A549 (cell line): ENCODE data around the gene INF2. TPM values are rescaled to one million over a fixed set of nuclear protein-coding genes. Genes with fewer than 3 reads are reported as not detected.

Experiments
- ATAC-seq, 2 experiments: fragments of 200-7000 bp in 1 of 2; fragments of >200 bp in 1 of 2; cut with Nextera tagmentation in 1 of 2; cut with Tn5 transposase in 1 of 2; 3 replicates each; pipeline versions ENCODE4 v1.8.0 to v1.9.1; 2018 to 2020; ENCODE audit warnings: mild to moderate bottlenecking in 1 of 2, moderate library complexity in 1 of 2
- CTCF ChIA-PET: fragments of 300-600 bp; sonication (Branson Sonifier 250); formaldehyde crosslinking; extraction: SDS; loops from one replicate; lab custom pipeline; 2021; ENCODE audit warnings: antibody characterized with exemption, inconsistent platforms; lab: Yijun Ruan, JAX
- POLR2A ChIA-PET: fragments of 350-600 bp; formaldehyde crosslinking; extraction: SDS; loops from one replicate; lab custom pipeline; 2021; ENCODE audit warnings: antibody characterized with exemption, inconsistent platforms; lab: Yijun Ruan, JAX
- DNase-seq, 2 experiments: peaks; one replicate each; pipeline versions ENCODE4 v3.0.0 to v3.0.0-alpha.2; 2011 to 2016; ENCODE audit warnings: low read depth in 1 of 2, low spot score in 1 of 2
- FAIRE-seq: peaks from 2 replicates; lab custom pipeline; 2011; peaks lifted over from hg19 to GRCh38; lab: Jason Lieb, UNC
- H3K27ac ChIP-seq, 2 experiments: fragments of >200 bp; sonication (Bioruptor Twin); formaldehyde crosslinking; 3 replicates each; pipeline ENCODE4 v1.5.1; 2016 to 2017
- H3K4me1 ChIP-seq: fragments of >200 bp; sonication (Bioruptor Twin); formaldehyde crosslinking; 3 replicates; pipeline ENCODE4 v1.6.1; 2016
- H3K4me2 ChIP-seq: fragments of >200 bp; sonication (Bioruptor Twin); formaldehyde crosslinking; 3 replicates; pipeline ENCODE4 v1.6.1; 2016
- H3K4me3 ChIP-seq: fragments of >200 bp; sonication (Bioruptor Twin); formaldehyde crosslinking; 3 replicates; pipeline ENCODE4 v1.5.1; 2016
- H3K9me3 ChIP-seq: fragments of >200 bp; sonication (Bioruptor Twin); formaldehyde crosslinking; 3 replicates; pipeline ENCODE4 v1.6.1; 2016
- CBX2 ChIP-seq: fragments of 200-600 bp; sonication (generic); IDR thresholded peaks from 2 replicates; pipeline ENCODE4 v1.6.1; 2016; ENCODE audit warnings: low read depth, mild to moderate bottlenecking, borderline replicate concordance
- CEBPB ChIP-seq, 2 experiments: fragments of >200 bp in 1 of 2; sonication (Bioruptor Twin) in 1 of 2; formaldehyde crosslinking in 1 of 2; IDR thresholded peaks; 2 replicates each; pipeline ENCODE4 v1.6.1; 2012 to 2016
- CHD4 ChIP-seq: fragments of 200-600 bp; sonication (generic); IDR thresholded peaks from 2 replicates; pipeline ENCODE4 v1.6.1; 2016; ENCODE audit warnings: antibody characterized with exemption, mild to moderate bottlenecking, borderline replicate concordance
- EHF ChIP-seq: fragments of 250-450 bp; sonication (Bioruptor Pico); IDR thresholded peaks from 2 replicates; pipeline ENCODE4 v1.5.0; 2020; ENCODE audit warnings: mild to moderate bottlenecking
- ESRRA ChIP-seq: fragments of 150-350 bp; IDR thresholded peaks from 2 replicates; pipeline ENCODE4 v1.6.1; 2014; ENCODE audit warnings: mild to moderate bottlenecking, low read length, borderline replicate concordance
- FOXS1 ChIP-seq: fragments of 250-450 bp; sonication (Bioruptor Pico); IDR thresholded peaks from 2 replicates; pipeline ENCODE4 v1.5.0; 2020; ENCODE audit warnings: mild to moderate bottlenecking, moderate library complexity
- JUNB ChIP-seq: fragments of >200 bp; sonication (Bioruptor Twin); formaldehyde crosslinking; IDR thresholded peaks from 2 replicates; pipeline ENCODE4 v1.6.1; 2016
- KDM5A ChIP-seq: fragments of 200-600 bp; sonication (generic); IDR thresholded peaks from 2 replicates; pipeline ENCODE4 v1.6.1; 2016; ENCODE audit warnings: antibody characterized with exemption, mild to moderate bottlenecking
- MAZ ChIP-seq: fragments of 150-350 bp; IDR thresholded peaks from 2 replicates; pipeline ENCODE4 v1.6.1; 2014; ENCODE audit warnings: antibody characterized with exemption, low read depth, low read length, borderline replicate concordance
- POLR2A ChIP-seq: IDR thresholded peaks from 2 replicates; pipeline ENCODE4 v1.6.1; 2012; ENCODE audit warnings: mild to moderate bottlenecking, low read length
- RARB ChIP-seq: fragments of 250-450 bp; sonication (Bioruptor Pico); IDR thresholded peaks from 2 replicates; pipeline ENCODE4 v1.8.0; 2021; ENCODE audit warnings: mild to moderate bottlenecking, moderate library complexity
- ZNF302 ChIP-seq: fragments of 250-450 bp; sonication (Bioruptor Pico); IDR thresholded peaks from 2 replicates; pipeline ENCODE4 v1.9.0; 2021; ENCODE audit warnings: inconsistent platforms, mild to moderate bottlenecking, moderate library complexity
- WGBS: methylation state at CpG from one replicate; pipeline ENCODE4 v1.1.6; 2017; ENCODE audit errors: missing lambda C conversion rate; 5-methylcytosine and 5-hydroxymethylcytosine counted together
- polyA plus RNA-seq, 4 experiments: library from polyadenylated mRNA; depleted of rRNA in 3 of 4; stranded (reverse); fragments of >200 nt; fragmentation: RNase III in 1 of 4; extraction: RNeasy Plus Mini Kit Qiagen cat#74134 plus additional on column Dnase treatment in 1 of 4; gene quantifications; 2 replicates in 3 of 4; 3 replicates in 1 of 4; pipeline ENCODE4 v1.2.3, GENCODE V29; 2011 to 2017
- TF ChIP-seq, protein P1 (sequence below): fragments of >200 bp; sonication (Bioruptor Twin); formaldehyde crosslinking; IDR thresholded peaks from 3 replicates; pipeline ENCODE4 v1.5.1; 2016
- TF ChIP-seq, protein P2 (sequence below): IDR thresholded peaks from 2 replicates; pipeline ENCODE4 v1.6.1; 2012
- TF ChIP-seq, protein P3 (sequence below): fragments of 450-650 bp; IDR thresholded peaks from 2 replicates; pipeline ENCODE4 v1.6.1; 2014; ENCODE audit warnings: antibody characterized with exemption
- TF ChIP-seq, protein P4 (sequence below): fragments of 250-450 bp; sonication (Bioruptor Pico); IDR thresholded peaks from 2 replicates; pipeline ENCODE4 v1.5.0; 2021; ENCODE audit warnings: mild to moderate bottlenecking, moderate library complexity, borderline replicate concordance

INF2 gene
- polyA plus RNA-seq, 2 of the 4 experiments (the other 2 are of a cell fraction): 24.7 to 71.2 TPM

DNA sequence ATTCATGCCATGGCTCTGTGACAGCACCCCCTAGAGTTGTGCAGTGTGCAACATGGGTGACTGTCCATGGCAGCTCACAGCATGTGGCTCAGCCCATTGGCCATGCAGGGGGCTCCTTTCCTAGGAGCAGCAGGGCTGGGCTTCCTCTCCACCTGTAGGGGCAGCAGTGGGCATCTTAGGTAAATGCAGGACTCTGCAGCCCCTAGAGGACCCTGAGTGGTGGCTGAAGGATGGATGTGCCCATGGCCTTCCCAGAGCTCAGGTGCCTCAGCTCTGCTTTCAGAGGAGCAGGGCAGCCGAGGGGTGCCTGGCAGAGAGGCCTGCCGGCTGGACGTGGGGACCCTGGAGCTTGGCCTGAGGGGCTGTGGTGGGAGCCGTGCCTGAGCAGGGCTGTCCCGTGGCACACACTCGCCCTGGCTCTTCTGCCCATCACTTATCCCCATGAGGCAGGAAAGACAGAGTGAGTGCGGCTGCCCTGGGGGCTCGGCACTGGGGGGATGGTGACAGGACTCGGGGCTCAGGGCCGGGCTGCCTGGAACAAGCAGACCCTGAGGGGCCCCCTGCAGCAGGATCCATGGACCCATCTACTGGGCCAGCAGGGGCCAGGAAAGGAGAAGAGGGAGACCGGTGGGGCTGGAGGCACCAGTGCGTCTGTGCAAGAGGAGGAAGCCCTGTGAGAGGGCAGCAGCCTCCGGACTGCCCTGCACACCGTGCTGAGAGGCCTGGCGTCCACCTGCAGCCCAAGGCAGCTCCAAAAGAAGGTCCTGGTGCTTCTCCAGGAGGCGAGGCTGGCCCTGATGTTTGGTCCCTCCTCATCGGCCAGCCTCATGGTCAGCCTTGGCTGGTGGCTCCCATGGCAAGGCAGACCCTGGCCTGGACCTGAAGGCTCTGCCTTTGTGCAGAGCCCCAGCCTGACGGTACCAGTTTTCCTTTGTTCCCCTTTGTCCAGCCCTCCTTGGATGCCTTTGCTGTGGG, 42.2 kb downstream of the INF2 start:
- TF ChIP-seq, protein P1, sequence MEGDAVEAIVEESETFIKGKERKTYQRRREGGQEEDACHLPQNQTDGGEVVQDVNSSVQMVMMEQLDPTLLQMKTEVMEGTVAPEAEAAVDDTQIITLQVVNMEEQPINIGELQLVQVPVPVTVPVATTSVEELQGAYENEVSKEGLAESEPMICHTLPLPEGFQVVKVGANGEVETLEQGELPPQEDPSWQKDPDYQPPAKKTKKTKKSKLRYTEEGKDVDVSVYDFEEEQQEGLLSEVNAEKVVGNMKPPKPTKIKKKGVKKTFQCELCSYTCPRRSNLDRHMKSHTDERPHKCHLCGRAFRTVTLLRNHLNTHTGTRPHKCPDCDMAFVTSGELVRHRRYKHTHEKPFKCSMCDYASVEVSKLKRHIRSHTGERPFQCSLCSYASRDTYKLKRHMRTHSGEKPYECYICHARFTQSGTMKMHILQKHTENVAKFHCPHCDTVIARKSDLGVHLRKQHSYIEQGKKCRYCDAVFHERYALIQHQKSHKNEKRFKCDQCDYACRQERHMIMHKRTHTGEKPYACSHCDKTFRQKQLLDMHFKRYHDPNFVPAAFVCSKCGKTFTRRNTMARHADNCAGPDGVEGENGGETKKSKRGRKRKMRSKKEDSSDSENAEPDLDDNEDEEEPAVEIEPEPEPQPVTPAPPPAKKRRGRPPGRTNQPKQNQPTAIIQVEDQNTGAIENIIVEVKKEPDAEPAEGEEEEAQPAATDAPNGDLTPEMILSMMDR: peak; percentile 29
- TF ChIP-seq CBX2: no peak
- ChIA-PET POLR2A (no interaction called here), CTCF (interaction anchor here (0.6 to 2.9 kb wide), 10 partner anchors 10 to 83 kb away, joined by 3 to 11 read pairs (median 4); no protein-coding TSS in a partner anchor)
- DNase-seq (peak; percentile 48 to 62), FAIRE-seq (no peak), ATAC-seq (peak; percentile 17 to 60; a peak in 5 of 6 replicates)
- peak overlapping the region; percentile 61 for H3K4me2 ChIP-seq
- no peaks in the 10 kb centered on the region for H3K9me3 ChIP-seq
- no peak overlapping the region for H3K4me3 ChIP-seq
- WGBS: 82% methylated on average over 11 of the region's 18 CpGs
- H3K27ac ChIP-seq: peak overlapping the region; percentile 74 to 89
- H3K4me1 ChIP-seq: peaks cover 47% of the 10 kb centered on the region

DNA sequence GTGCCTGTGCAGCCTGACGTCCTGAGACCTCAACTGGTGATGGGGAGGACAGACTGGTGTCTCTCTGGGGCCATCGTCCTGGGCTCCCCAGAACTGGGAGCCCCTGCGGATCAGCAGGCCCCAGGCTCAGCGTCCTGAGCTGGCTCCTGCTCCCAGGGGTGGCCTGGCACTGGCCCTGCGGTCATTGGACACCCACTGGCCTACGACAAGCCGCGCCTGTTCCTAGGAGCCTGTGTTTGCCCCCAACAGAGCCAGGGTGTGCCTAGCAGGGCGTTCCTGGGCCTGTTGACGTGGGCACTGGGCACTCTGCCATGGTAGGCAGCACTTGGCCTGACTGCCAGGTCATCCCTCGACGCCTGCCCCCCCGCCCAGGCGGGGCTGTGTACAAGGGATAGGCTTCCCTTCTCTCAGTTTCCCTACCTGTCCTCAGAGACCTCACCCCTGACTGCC, 43.0 kb downstream of the INF2 start:
- ChIA-PET POLR2A (no interaction called here), CTCF (interaction anchor here (0.9 to 2.9 kb wide), 5 partner anchors 10 to 73 kb away, joined by 3 to 11 read pairs (median 9); no protein-coding TSS in a partner anchor)
- ATAC-seq: peak; percentile 14 to 53; a peak in 5 of 6 replicates
- H3K4me3 ChIP-seq: no peak overlapping the region
- H3K27ac ChIP-seq: peak overlapping the region; percentile 74 to 89
- peaks cover 43% of the 10 kb centered on the region for H3K4me1 ChIP-seq
- TF ChIP-seq CHD4 (no peak), ESRRA (no peak), CBX2 (no peak), POLR2A (no peak), EHF (CRISPR knock-in tag) (no peak), KDM5A (no peak), MAZ (no peak), JUNB (no peak), FOXS1 (no peak), CEBPB (IDR thresholded peaks at IDR 0.05) (no peak), ZNF302 (no peak), RARB (CRISPR knock-in tag) (no peak)
- TF ChIP-seq, protein P2, sequence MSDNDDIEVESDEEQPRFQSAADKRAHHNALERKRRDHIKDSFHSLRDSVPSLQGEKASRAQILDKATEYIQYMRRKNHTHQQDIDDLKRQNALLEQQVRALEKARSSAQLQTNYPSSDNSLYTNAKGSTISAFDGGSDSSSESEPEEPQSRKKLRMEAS: no peak; the same call in 1 of the 2 replicates
- TF ChIP-seq, protein P3, sequence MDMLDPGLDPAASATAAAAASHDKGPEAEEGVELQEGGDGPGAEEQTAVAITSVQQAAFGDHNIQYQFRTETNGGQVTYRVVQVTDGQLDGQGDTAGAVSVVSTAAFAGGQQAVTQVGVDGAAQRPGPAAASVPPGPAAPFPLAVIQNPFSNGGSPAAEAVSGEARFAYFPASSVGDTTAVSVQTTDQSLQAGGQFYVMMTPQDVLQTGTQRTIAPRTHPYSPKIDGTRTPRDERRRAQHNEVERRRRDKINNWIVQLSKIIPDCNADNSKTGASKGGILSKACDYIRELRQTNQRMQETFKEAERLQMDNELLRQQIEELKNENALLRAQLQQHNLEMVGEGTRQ: no peak
- TF ChIP-seq, protein P4, sequence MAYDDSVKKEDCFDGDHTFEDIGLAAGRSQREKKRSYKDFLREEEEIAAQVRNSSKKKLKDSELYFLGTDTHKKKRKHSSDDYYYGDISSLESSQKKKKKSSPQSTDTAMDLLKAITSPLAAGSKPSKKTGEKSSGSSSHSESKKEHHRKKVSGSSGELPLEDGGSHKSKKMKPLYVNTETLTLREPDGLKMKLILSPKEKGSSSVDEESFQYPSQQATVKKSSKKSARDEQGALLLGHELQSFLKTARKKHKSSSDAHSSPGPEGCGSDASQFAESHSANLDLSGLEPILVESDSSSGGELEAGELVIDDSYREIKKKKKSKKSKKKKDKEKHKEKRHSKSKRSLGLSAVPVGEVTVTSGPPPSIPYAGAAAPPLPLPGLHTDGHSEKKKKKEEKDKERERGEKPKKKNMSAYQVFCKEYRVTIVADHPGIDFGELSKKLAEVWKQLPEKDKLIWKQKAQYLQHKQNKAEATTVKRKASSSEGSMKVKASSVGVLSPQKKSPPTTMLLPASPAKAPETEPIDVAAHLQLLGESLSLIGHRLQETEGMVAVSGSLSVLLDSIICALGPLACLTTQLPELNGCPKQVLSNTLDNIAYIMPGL (CRISPR knock-in tag): no peak
- FAIRE-seq: no peak
- DNase-seq: peak; percentile 44 to 89
- no peaks in the 10 kb centered on the region for H3K9me3 ChIP-seq
- WGBS: 9% methylated on average over 7 of the region's 14 CpGs
- H3K4me2 ChIP-seq: peak overlapping the region; percentile 61
